HCT116 (cell line): ENCODE data around the gene VWA3B. TPM values are rescaled to one million over a fixed set of nuclear protein-coding genes. Genes with fewer than 3 reads are reported as not detected.
"Not testable (repeated sequence)": the region's sequence is repeated elsewhere in the genome, so short reads cannot be mapped to it uniquely, and the experiment has no call there.

Experiments used
- ATAC-seq: fragments of 200-7000 bp; cut with Tn5 transposase; 2 replicates; pipeline ENCODE4 v1.9.1; 2020; ENCODE audit warnings: mild to moderate bottlenecking, moderate library complexity
- BruUV-seq: library from RNA; stranded (reverse); fragments of 400-500 nt; replicated peaks from 2 replicates; lab custom pipeline; 2021; lab: Mats Ljungman, UMichigan
- CTCF ChIA-PET: fragments of 300-600 bp; sonication (Branson Sonifier 250); formaldehyde crosslinking; loops from one replicate; lab custom pipeline; 2021; ENCODE audit warnings: antibody characterized with exemption; lab: Charles Lee
- POLR2A ChIA-PET: fragments of 300-600, 350-600 bp; sonication (Branson Sonifier 250); formaldehyde crosslinking; loops from one replicate; lab custom pipeline; 2021; ENCODE audit warnings: antibody characterized with exemption; lab: Charles Lee
- RAD21 ChIA-PET, 2 experiments: fragments of 300-600 bp; sonication (Branson Sonifier 250); formaldehyde crosslinking; loops; one replicate each; lab custom pipeline; 2023; ENCODE audit warnings: low total read pairs in 2 of 2; ENCODE audit not compliant: uncharacterized antibody in 2 of 2, unreplicated experiment in 2 of 2, low non-redundant PET in 1 of 2; lab: Charles Lee
- DNase-seq: peaks from one replicate; pipeline ENCODE4 v3.0.0-alpha.2; 2010; ENCODE audit warnings: low read depth, low spot score
- H2AFZ ChIP-seq: fragments of 200-600 bp; shearing (Covaris generic), sonication (generic); 2 replicates; pipeline ENCODE4 v1.6.1; 2017; ENCODE audit warnings: low read depth, mixed run types, mixed read lengths, antibody characterized with exemption, low read length; ENCODE audit not compliant: poor library complexity, severe bottlenecking
- H3K27ac ChIP-seq: 2 replicates; pipeline ENCODE4 v1.5.1; 2012; ENCODE audit warnings: low read depth, low read length
- H3K27me3 ChIP-seq: fragments of 200-600 bp; sonication (generic); 2 replicates; pipeline ENCODE4 v1.6.1; 2016; ENCODE audit warnings: mixed run types, low read length, mixed read lengths; ENCODE audit not compliant: insufficient read depth
- H3K36me3 ChIP-seq, 2 experiments: fragments of 200-500 bp in 1 of 2; fragments of 200-600 bp in 1 of 2; sonication (Bioruptor generic) in 1 of 2; sonication (generic) in 1 of 2; 2 replicates each; pipeline versions ENCODE4 v1.5.1 to v1.6.1; 2014 to 2016; ENCODE audit warnings: low read length in 2 of 2, inconsistent platforms in 1 of 2, mixed read lengths in 1 of 2, mixed run types in 1 of 2; ENCODE audit not compliant: insufficient read depth in 2 of 2, control insufficient read depth in 1 of 2
- H3K4me1 ChIP-seq, 2 experiments: fragments of 200-600 bp in 1 of 2; sonication (generic) in 1 of 2; 2 replicates each; pipeline versions ENCODE4 v1.5.1 to v1.6.1; 2012 to 2017; ENCODE audit warnings: low read length in 2 of 2, inconsistent platforms in 1 of 2, mild to moderate bottlenecking in 1 of 2, mixed read lengths in 1 of 2, mixed run types in 1 of 2, moderate library complexity in 1 of 2; ENCODE audit not compliant: insufficient read depth in 2 of 2, control insufficient read depth in 1 of 2
- H3K4me2 ChIP-seq: fragments of 200-600 bp; sonication (generic); 2 replicates; pipeline ENCODE4 v1.6.1; 2017; ENCODE audit warnings: mixed run types, low read length, mixed read lengths
- H3K4me3 ChIP-seq, 2 experiments: fragments of 200-600 bp in 1 of 2; sonication (generic) in 1 of 2; replicated peaks in 1 of 2; 2 replicates each; pipeline ENCODE4 v1.5.1; 2011 to 2016; ENCODE audit warnings: low read length in 2 of 2, control low read depth in 1 of 2, low read depth in 1 of 2, mild to moderate bottlenecking in 1 of 2, mixed read lengths in 1 of 2, mixed run types in 1 of 2
- H3K79me2 ChIP-seq: fragments of 200-600 bp; sonication (generic); 2 replicates; pipeline ENCODE4 v1.6.1; 2017; ENCODE audit warnings: mild to moderate bottlenecking, mixed run types, low read length, moderate library complexity, mixed read lengths; ENCODE audit not compliant: insufficient read depth
- H3K9ac ChIP-seq: fragments of 200-600 bp; sonication (generic); 2 replicates; pipeline ENCODE4 v1.6.1; 2016; ENCODE audit warnings: low read length, mixed read lengths
- H3K9me2 ChIP-seq: fragments of 200-600 bp; sonication (generic), shearing (Covaris generic); 2 replicates; pipeline ENCODE4 v1.6.1; 2017; ENCODE audit warnings: mixed run types, mild to moderate bottlenecking, moderate library complexity; ENCODE audit not compliant: insufficient read depth
- H3K9me3 ChIP-seq, 2 experiments: fragments of 200-500 bp in 1 of 2; fragments of 200-600 bp in 1 of 2; sonication (Bioruptor generic) in 1 of 2; sonication (generic) in 1 of 2; 2 replicates each; pipeline ENCODE4 v1.6.1; 2014 to 2017; ENCODE audit warnings: low read length in 2 of 2, mixed read lengths in 2 of 2, inconsistent platforms in 1 of 2, low read depth in 1 of 2, mild to moderate bottlenecking in 1 of 2, mixed run types in 1 of 2, moderate library complexity in 1 of 2; ENCODE audit not compliant: control insufficient read depth in 1 of 2, insufficient read depth in 1 of 2
- H4K20me1 ChIP-seq: fragments of 200-600 bp; sonication (generic), shearing (Covaris generic); 2 replicates; pipeline ENCODE4 v1.6.1; 2017; ENCODE audit warnings: mixed run types, mild to moderate bottlenecking, moderate library complexity; ENCODE audit not compliant: insufficient read depth
- ZNF274 ChIP-seq: fragments of 200-500 bp; sonication (Bioruptor generic); IDR thresholded peaks from 2 replicates; pipeline ENCODE4 v1.6.1; 2014; ENCODE audit warnings: mild to moderate bottlenecking, low read depth, low read length, inconsistent platforms
- intact Hi-C: fragments of 100-400 bp; cut with micrococcal nuclease; formaldehyde crosslinking; loops from 2 replicates; pipeline ENCODE4 v1.10.0; 2022
- total RNA-seq: library from RNA; stranded (reverse); gene quantifications from one replicate; pipeline ENCODE4 v1.2.1, GENCODE V29; 2021; ENCODE audit not compliant: unreplicated experiment

VWA3B gene
- total RNA-seq, 1 experiment from 2014 or later: 0.47 TPM

DNA sequence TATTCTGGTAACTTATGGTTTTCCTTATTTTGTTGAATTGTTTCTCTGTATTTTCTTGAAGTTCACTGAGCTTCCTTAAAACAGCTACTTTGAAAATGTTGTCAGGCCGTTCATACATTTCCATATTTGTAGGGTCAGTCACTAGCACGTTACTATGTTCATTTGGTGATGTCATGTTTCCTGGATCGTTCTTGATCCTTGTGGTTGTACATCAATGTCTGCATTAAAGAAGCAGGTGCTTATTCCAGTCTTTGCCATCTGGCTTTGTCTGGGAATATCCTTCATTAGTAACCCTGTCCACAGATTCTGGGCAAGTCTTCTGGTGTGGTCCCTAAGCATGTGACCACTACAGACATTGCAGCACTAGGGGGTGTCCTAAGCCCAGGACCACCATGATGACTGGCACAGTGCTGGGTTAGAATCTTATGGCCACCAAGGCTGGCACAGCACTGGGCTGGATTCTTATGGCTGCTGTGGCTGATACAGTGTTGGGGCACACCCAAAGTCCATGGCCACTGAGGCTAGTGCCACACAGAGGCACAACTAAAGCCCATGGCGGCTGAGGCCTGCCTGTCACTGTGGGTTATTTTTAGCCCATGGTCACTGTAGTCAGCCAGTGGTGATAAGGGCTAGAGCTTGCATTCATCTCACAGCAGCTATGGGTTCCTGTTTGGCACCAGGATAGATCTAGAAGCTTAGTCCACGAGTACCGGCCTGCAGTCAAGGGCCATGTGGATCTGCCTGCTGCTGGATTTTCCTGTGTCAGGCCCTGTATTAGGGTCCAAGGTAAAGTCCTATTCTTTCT, 13.2 kb downstream of the VWA3B start:
- POLR2A ChIA-PET: no interaction called here
- Histone ChIP-seq H3K27ac (no peak overlapping the region), H3K4me2 (no peak overlapping the region), H3K79me2 (no peaks in the 10 kb centered on the region), H3K36me3 (no peaks in the 10 kb centered on the region), H3K9me3 (0 out of 4 replicates have a peak, but pooled peaks cover 3% of the 10 kb centered on the region in 2 experiments), H3K4me3 (no peak overlapping the region), H4K20me1 (no peaks in the 10 kb centered on the region), H3K9me2 (no peaks in the 10 kb centered on the region), H2AFZ (no peak overlapping the region), H3K4me1 (no peaks in the 10 kb centered on the region), H3K9ac (no peak overlapping the region), H3K27me3 (no peaks in the 10 kb centered on the region)
- CTCF ChIA-PET: no interaction called here
- no TSS peak for BruUV-seq
- DNase-seq (no peak), ATAC-seq (no peak)
- RAD21 ChIA-PET: no interaction called here
- no peak for TF ChIP-seq ZNF274
- intact Hi-C loops: no loop called here

DNA sequence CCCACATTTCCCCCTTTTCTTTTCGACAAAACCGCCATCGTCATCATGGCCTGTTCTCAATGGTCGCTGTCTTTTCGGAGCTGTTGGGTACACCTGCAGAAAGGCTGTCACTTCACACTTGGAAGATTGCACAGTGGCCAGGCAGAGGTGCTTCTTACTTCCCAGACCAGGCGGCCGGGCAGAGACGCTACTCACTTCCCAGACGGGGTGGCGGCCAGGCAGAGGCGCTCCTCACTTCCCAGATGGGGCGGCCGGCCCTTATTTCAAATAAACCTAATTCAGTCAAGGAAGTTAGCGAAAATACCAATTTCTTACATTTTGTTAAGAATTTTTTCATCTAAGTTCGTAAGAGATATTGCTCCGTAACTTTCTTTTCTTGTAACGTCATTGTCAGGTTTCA, 15.3 kb downstream of the VWA3B start:
- RAD21 ChIA-PET, H3K9me3 ChIP-seq: not testable (repeated sequence)

More for the DNA sequence above, 15.3 kb downstream of the VWA3B start:
- H4K20me1 ChIP-seq, H3K9me2 ChIP-seq, H3K27me3 ChIP-seq, CTCF ChIA-PET, H3K9ac ChIP-seq, H3K27ac ChIP-seq, POLR2A ChIA-PET, H2AFZ ChIP-seq, H3K4me1 ChIP-seq, BruUV-seq, H3K4me3 ChIP-seq, H3K4me2 ChIP-seq, H3K36me3 ChIP-seq, DNase-seq, ATAC-seq, H3K79me2 ChIP-seq, intact Hi-C loops: not testable (repeated sequence)
